Fibroblast of lung (primary cell): ENCODE measurements around the gene BORCS6.

Experiments
- CTCF ChIP-seq, 2 donors: IDR thresholded peaks in 1 of 2; conservative IDR thresholded peaks in 1 of 2; 1 replicate in 1 of 2; 2 replicates in 1 of 2; pipeline ENCODE4 v1.5.1; 2011 to 2012; ENCODE audit warnings: low read length in 2 of 2, control low read depth in 1 of 2, inconsistent platforms in 1 of 2, low read depth in 1 of 2, mild to moderate bottlenecking in 1 of 2
- EZH2 ChIP-seq: IDR thresholded peaks from 2 replicates; pipeline ENCODE4 v1.5.1; 2012; ENCODE audit warnings: low read length, control low read depth, mild to moderate bottlenecking; ENCODE audit errors: missing control alignments

DNA sequence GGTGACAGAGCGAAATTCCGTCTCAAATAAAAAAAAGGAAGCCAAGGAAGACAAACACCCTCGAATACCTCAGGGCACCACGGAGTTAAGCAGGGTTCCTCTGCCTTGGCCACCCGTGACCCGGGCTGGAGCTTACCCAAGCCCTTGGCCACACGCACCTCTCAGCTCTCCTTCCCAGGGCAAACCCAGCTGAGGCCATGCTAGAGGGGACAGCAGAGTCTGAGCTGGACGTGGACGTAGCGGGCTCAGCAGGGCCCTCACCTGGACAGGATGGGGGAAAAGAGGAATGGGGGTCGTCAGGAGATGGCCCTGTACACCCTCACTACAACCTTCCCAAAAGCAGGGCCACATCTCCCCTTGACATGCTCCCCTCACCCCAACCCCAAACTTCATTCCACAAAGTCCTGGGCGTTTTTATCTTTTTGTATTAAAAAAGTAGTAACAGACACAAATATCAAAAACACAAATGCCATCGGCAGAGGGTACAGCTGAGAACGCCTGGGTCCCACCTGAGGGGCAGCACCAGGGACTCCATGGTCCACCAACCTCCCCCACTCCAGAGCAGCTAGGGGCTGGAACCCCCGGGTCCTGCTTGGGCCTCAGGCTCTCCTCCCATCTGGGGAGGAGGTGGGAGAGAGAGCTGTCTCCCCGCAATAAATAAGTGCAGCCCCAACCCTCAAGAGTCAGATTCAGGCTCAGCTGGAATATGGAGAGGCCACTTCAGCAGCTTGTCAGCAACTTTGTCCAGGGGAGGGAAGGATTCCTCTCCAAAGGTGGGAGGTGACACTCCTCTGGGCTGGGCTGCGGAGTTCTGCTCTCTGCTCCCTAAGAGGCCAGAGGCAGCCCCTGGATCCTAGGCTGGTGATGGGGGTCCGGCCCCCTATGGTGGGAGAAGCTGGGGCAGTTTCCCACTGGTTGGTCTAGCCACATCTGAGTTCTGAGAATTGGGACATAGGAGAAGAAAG is 49.6 kb downstream of the BORCS6 start:
- TF ChIP-seq CTCF (conservative IDR thresholded peaks at IDR 0.05 in 1 of 2, IDR thresholded peaks at IDR 0.05 in 1 of 2; ENCODE audit: low read depth in 1 of 2, low read length in 2 of 2) (no peak), EZH2 (no peak)
